Lower leg skin (tissue), 3 donors: ENCODE data around the gene RGS7.

ENCODE experiments used
- POLR2A ChIP-seq, 2 donors: fragments of 450-650 bp; IDR thresholded peaks; one replicate each; pipeline ENCODE4 v1.6.1; 2016 to 2017; ENCODE audit warnings: antibody characterized with exemption in 2 of 2, mild to moderate bottlenecking in 1 of 2, moderate library complexity in 1 of 2
- TF ChIP-seq, protein P1 (sequence below), 3 donors: fragments of 450-650 bp; IDR thresholded peaks; one replicate each; pipeline ENCODE4 v1.5.1; 2016; ENCODE audit warnings: antibody characterized with exemption in 3 of 3, mild to moderate bottlenecking in 3 of 3, moderate library complexity in 2 of 3

DNA sequence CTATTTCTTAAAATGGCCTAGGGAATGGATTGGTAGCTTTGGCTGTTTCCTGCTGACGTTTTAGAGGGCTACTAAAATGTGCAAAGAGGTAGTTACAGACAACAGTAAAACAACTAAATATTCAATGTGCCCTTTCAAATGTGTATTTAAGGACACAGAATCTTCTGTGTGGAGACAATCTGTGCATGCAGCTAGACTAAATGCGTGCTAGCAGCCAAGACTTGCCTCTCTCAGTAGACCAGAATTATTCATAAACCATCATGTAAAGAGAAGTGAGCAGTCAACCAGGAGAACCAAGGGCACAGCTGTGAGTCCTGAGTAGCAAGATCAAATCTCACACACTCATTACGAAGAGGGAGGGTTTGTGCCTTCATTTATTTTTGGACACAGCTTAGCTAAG, 584.9 kb downstream of the RGS7 start:
- TF ChIP-seq, protein P1, sequence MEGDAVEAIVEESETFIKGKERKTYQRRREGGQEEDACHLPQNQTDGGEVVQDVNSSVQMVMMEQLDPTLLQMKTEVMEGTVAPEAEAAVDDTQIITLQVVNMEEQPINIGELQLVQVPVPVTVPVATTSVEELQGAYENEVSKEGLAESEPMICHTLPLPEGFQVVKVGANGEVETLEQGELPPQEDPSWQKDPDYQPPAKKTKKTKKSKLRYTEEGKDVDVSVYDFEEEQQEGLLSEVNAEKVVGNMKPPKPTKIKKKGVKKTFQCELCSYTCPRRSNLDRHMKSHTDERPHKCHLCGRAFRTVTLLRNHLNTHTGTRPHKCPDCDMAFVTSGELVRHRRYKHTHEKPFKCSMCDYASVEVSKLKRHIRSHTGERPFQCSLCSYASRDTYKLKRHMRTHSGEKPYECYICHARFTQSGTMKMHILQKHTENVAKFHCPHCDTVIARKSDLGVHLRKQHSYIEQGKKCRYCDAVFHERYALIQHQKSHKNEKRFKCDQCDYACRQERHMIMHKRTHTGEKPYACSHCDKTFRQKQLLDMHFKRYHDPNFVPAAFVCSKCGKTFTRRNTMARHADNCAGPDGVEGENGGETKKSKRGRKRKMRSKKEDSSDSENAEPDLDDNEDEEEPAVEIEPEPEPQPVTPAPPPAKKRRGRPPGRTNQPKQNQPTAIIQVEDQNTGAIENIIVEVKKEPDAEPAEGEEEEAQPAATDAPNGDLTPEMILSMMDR (IDR thresholded peaks at IDR 0.05) = no peak
- no peak for TF ChIP-seq POLR2A (IDR thresholded peaks at IDR 0.05)
